Measurements from ENCODE around the gene PECR.

DNA sequence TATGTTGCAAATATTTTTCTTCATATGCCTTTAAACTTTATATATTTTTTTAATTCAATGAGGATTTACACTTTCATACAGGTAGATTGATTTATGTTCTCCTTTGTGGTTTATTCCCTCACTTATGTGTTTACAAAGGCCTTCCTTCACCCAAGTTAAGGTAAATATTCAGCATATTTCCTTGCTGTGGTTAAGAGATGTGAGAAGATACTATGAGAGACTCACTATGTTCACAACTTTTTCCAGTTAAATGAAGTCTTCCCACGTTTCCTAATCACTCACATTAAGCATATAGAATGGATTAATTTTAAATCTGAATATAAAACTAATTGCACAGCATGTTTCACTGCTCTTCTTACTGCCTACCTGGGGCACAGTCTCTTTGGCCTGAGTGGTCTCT is 597 bp downstream of the PECR start:
- no peak for TF ChIP-seq POLR2A (IDR thresholded peaks at IDR 0.05)
- TF ChIP-seq, protein P1, sequence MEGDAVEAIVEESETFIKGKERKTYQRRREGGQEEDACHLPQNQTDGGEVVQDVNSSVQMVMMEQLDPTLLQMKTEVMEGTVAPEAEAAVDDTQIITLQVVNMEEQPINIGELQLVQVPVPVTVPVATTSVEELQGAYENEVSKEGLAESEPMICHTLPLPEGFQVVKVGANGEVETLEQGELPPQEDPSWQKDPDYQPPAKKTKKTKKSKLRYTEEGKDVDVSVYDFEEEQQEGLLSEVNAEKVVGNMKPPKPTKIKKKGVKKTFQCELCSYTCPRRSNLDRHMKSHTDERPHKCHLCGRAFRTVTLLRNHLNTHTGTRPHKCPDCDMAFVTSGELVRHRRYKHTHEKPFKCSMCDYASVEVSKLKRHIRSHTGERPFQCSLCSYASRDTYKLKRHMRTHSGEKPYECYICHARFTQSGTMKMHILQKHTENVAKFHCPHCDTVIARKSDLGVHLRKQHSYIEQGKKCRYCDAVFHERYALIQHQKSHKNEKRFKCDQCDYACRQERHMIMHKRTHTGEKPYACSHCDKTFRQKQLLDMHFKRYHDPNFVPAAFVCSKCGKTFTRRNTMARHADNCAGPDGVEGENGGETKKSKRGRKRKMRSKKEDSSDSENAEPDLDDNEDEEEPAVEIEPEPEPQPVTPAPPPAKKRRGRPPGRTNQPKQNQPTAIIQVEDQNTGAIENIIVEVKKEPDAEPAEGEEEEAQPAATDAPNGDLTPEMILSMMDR (IDR thresholded peaks at IDR 0.05): no peak

All from Peyer's patch (tissue), 4 donors.